Epithelial cell of proximal tubule (primary cell): ENCODE results near the gene CHPF2. TPM values are rescaled to one million over a fixed set of nuclear protein-coding genes. Genes with fewer than 3 reads are reported as not detected.

ENCODE experiments used
- DNase-seq: peaks from one replicate; pipeline ENCODE4 v3.0.0-alpha.2; 2011; ENCODE audit warnings: low read depth
- H3K4me3 ChIP-seq: 2 replicates; pipeline ENCODE4 v1.5.1; 2011; ENCODE audit warnings: low read depth, mild to moderate bottlenecking, low read length
- CTCF ChIP-seq: conservative IDR thresholded peaks from 2 replicates; pipeline ENCODE4 v1.5.1; 2012; ENCODE audit warnings: low read depth, mild to moderate bottlenecking, low read length
- total RNA-seq: library from RNA; depleted of rRNA; stranded (reverse); fragments of >200 nt; gene quantifications from 2 replicates; pipeline ENCODE4 v1.2.3, GENCODE V29; 2015

Gene CHPF2
- total RNA-seq, 1 donor from 2014 or later, result 40.1 TPM

DNA sequence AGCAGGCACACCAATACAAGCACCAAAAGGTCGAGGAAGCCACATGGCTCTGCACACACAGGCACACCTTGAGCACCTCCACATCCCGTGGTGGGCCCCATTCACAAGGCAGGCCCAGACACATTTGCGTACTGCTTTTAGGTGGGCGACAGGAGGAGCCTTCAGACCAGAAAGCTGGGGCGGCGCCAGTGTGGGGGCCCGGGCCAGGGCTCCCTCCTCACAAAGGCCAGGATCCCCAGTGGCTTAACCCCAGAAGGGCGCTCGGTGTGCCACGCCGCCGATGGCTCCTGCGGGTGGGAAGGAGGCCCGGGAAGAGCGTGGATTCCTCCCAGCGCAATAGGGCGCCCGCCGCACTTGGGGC is 19.0 kb downstream of the CHPF2 start:
- TF ChIP-seq CTCF, result no peak

GRCh38 chr7:151251689-151252560 is 19.6 kb downstream of the CHPF2 start:
- no peak for TF ChIP-seq CTCF
- DNase-seq, result no peak

More for the DNA sequence above, 19.0 kb downstream of the CHPF2 start:
- DNase-seq, result no peak
- H3K4me3 ChIP-seq, result peak overlapping the region; percentile 84

GRCh38 chr7:151252561-151252835 is 20.2 kb downstream of the CHPF2 start:
- TF ChIP-seq CTCF, result no peak
- peak overlapping the region; percentile 84 for H3K4me3 ChIP-seq
- DNase-seq, result no peak

More at GRCh38 chr7:151251689-151252560, 19.6 kb downstream of the CHPF2 start:
- H3K4me3 ChIP-seq, result peak overlapping the region; percentile 84

DNA sequence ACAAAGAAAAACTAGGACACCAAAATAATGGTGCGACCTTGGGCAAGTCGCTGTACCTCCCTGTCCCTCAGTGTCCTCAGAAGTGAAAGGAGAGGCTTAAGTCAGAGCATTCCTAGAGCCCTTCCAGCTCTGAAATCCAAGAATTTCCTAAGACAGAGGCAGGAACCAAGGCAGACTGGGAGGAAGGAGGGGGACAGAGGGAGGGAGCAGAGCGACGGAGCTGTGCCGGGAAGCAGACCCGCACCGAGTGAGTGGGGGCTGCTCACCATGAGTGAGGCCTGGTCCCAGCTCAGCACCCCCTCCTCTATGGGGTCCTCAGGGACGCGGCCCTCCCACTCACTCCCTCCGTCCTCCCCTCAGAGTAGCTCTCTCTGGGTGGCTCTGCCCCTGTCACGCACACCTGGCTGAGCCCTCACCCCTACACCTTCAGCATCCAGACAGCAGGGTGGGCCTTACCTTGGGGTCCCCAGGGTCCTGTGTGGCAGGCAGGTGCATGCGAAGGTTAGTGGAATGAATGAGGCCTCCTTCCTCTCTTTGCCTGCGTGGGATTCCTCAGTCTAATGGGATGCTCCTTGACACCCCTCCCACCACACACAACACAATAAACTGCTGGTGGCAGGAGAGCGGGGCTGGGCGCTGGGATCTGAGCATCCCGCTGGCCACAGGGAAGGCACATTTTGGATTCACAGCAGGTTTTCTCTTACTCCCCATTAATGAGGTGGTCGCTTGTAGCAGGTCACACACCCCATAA is 20.9 kb downstream of the CHPF2 start:
- TF ChIP-seq CTCF, result no peak
- no peak overlapping the region for H3K4me3 ChIP-seq
- no peak for DNase-seq

DNA sequence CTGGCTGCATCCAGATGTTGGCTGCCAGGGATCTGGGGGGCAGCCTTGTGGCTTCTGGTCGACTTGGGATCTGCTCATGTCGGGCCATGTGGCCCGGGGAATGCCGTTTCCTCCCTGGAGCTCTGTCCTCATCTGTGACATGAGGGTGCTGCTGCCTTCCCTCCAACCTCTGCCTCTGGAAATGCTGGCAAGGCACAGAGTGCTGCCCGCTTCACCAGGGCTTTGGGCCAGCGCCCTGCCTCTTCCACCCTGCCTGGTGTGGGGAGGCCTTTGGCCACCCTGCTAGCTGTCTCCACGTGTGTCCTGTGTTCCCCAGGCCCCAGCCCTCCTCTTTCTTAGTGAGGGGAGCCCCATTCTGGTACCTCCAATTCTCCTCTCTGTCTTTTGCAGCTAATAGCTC is 22.0 kb downstream of the CHPF2 start:
- no peak for TF ChIP-seq CTCF
- no peak overlapping the region for H3K4me3 ChIP-seq
- no peak for DNase-seq

DNA sequence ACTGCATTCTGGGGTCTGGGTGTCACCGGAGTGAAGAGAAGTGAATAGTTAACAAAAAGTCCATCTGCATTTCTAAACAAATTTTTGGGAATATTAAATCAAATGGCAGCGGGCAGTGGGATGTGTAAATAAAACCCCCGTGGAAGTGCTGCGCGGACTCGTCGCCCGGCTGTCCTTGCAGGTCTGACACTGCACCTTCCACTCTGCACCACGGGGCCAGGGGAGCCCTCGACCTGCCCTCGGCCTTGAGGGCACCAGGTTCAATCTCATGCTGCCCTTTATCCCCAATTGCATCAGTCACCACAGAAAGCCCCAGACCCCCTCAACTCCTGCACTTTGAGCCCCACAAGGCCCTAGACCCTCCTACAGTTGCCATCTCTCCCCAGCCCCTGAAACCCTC is 22.6 kb downstream of the CHPF2 start:
- H3K4me3 ChIP-seq, result no peak overlapping the region
- no peak for TF ChIP-seq CTCF
- DNase-seq, result no peak

GRCh38 chr7:151255390-151255789 is 23.1 kb downstream of the CHPF2 start:
- no peak for DNase-seq
- no peak for TF ChIP-seq CTCF
- no peak overlapping the region for H3K4me3 ChIP-seq
